Activated CD4-positive, alpha-beta T cell treated with anti-CD3 and anti-CD28 coated beads for 1 hour (primary cell): Measurements from ENCODE around the gene CCM2.

Source experiments
- DNase-seq: peaks from one replicate; pipeline ENCODE4 v3.0.0-alpha.2; 2020

CCM2 gene

DNA sequence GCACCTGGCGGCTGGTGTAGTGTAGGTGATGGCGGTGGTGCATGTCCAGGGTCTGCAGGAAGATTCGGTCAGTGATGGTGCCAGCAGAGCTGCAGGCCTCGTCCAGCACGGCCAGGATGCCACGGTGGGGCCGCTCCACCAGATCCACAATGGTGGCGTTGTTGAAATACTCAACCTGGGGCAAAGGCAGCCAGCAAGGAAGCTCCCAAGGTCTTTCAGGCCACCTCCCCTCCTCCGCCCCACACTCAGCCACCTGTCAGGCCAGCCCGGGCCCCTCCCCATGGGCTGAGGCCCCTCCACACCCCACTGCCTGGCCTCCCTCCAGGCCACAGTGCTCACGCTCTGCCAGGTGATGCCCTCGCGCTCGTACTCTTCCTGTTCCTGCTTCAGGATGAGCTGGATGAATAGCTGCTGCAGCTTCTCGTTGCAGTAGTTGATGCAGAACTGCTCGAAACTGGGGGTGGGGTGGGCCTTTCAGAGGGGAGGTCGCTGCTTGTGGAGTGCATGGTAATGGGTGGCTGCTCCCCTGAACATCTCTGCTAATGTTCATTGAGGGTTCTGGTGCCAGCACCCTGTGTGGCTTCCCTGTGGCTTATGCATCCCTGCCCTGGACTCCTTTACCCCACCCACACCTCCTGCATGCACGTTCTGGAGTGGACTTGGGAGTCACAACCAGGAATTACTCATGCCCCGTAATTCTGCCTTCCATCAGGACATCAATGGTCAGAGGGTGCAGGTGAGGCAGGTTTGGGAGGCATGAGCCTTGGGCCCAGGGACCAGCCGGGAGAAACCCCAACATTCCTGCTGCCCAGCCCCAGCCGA, 30.1 kb upstream of the CCM2 start:
- DNase-seq, result no peak

DNA sequence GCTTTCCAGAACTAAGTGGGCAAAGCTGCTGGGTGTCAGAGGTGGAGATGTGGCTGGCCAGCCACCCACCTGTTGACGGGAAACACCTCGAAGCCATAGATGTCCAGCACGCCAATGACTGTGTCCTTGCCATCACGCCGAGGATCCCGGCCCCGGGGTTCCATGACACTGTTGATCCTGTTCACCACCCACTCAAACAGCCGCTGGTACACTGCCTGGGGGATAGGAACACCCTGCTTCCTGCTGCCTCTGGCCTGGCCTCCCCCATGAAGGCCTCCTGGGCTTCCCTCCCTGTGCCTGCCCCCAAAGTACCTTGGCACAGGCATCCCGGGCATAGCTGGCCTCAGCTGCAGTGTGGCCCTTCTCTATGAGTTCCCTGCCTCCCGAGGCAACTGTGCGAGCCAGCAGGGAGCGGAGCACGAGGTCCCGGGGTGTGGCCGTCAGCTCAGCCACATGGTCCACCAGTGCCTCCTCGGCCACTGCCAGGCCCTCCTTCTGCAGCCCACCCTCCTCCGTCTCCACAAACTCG, 29.4 kb upstream of the CCM2 start:
- DNase-seq, result no peak

DNA sequence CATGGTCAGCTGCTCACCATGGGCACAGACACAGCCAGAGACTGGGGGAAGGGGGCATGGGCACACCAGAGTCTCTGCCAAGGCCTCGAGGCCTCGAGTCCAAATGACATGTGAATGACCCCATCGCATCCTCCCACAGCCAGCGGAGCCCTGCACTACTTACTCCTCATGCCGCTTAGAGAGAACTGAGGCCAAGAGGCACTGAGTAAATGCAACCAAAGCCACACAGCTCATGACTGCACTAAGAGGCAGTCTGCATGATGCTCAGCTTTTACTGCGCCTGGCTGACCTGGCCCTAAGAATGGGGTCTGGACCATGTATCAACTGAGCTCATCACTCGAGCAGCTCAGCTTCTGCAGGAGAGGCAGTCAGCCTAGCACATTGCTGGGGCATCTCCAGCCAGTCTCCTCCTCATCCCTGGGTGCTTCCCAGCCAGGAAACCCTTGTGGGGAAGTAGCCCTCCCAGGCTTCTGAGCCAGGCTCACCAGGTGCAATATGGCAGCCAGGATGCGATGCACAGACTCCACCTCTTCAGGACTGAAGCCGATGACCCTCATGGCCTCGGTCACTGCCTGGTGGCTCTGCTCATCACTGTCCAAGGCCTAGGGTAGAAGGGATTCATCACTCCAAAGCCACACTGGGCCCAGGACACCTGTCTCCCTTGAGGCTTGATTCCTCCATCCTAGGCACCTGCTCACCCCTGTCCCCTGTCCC, 28.7 kb upstream of the CCM2 start:
- no peak for DNase-seq

DNA sequence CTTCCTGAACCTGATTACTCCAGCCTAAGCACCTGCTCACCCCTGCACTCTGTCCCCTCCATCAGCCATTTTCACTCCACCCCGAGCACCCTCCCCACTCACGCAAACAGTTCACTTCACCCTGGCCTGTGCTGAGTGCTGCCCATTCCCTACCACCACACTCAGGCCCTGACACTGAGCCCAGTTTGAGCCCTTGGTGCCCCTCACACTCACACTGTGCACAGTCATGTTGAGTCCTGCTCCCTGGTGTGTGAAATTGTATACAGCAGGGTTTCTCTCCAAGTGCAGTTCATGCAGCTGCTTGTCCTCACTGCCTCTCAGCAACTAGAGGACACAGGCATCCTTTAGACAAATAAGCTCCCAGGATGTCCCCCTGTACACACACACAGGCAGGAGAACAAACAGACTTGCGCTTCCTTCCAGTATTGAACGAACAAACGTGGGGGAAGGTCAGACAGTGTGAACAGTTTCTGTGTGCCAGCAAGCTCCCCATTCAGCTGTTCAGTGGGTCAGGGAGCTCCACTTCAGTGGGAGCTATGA, 28.0 kb upstream of the CCM2 start:
- no peak for DNase-seq

DNA sequence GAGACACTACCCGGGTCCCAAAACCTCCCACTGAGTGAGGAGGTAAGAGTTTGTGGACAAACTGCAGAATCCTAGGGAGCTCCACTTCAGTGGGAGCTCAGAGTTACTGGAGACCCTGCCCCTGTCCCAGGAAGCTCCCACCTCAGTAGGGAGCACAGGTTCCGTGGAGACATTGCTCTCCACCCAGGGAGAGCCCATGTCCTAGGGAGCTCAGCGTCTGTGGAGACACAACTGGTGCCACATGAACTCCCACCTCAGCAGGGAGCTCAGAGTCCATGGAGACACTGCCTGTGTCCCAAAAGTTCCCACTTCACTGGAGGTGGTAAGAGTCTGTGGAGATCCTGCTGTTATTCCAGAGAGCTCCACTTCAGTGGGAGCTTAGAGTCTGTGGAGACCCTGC, 27.4 kb upstream of the CCM2 start:
- DNase-seq, result no peak

DNA sequence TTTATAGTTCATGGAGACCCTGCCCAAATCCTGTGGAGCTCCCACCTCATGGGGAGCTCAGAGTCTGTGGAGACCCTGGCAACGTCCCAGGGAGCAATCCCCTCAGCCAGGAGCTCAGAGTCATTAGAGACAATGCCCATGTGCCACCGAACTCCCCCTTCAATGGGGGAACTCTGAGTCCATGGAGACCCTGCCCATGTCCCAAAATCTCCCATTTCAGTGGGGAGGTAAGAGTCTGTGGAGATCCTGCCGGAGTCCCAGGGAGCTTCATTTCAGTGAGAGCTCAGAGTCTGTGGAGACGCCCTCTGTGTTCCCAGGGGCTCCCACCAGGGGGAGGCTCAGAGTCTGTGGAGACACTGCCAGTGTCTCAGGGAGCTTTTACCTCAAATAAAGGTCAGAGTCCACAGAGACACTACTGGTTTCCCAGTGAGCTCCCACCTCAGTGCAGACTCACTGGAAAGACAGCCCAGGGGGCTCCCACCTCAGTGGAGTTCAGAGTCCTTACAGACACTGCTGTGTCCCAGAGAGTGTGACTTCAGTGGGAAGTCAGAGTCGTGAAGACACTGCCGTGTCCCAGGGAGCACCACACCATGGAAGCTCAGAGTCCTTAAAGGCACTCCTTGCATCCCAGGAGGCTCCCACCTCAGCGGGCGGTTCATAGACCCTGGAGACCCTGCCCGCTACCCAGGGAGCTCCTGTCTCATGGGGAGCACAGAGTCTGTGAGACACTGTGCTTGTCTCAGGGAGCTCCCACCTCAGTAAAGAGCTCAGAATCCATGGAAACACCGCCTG, 26.2 kb upstream of the CCM2 start:
- peak; percentile 44 for DNase-seq

DNA sequence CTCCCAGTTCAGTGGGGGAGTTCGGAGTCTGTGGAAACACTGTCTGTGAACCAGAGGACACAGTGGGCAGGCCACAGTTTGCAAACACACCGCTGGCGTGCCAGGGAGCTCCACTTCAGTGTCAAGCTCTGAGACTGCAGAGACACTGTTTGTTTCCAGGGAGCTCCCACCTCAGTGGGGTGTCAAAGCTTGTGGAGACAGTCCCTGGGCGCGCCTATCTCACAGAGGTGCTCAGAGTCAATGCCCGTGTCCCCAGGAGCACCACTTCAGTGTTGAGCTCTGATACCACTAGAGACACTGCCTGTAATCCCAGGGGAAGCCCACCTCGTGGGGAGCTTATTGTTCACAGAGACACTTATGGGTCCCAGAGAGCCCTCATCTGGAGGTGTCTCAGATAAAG, 25.5 kb upstream of the CCM2 start:
- no peak for DNase-seq

DNA sequence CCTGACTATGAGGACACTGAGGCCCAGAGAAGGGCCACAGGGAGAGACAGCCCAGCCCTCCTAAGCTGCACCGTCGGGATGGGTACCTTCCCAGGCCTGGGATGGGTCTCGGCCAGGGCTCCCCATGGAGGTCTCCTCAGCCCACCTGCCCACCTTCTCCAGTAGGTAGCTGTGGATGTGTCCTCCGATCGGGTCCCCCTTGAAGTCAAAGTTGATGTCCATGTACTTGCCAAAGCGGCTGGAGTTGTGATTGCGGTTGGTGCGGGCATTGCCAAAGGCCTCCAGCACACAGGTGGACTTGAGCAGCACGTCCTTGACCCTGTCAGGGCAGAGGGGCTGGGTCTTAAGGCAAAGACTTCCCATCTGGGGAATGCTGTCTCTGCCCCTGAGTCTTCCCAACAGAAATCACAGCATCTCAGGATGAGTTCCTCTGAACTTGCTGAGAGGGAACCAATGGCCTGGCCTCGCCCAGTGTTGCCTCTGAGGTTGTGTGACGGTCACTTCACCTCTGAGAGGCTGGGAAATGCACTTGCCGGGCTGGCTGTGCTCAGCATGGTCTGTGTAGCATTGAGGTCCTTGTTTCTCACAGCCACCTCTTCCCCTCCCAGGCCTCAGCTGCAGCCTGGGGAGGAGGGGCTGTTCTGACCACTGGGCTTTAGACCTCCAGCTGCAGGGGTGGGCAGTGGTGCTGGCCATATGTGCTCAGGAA, 24.5 kb upstream of the CCM2 start:
- no peak for DNase-seq

DNA sequence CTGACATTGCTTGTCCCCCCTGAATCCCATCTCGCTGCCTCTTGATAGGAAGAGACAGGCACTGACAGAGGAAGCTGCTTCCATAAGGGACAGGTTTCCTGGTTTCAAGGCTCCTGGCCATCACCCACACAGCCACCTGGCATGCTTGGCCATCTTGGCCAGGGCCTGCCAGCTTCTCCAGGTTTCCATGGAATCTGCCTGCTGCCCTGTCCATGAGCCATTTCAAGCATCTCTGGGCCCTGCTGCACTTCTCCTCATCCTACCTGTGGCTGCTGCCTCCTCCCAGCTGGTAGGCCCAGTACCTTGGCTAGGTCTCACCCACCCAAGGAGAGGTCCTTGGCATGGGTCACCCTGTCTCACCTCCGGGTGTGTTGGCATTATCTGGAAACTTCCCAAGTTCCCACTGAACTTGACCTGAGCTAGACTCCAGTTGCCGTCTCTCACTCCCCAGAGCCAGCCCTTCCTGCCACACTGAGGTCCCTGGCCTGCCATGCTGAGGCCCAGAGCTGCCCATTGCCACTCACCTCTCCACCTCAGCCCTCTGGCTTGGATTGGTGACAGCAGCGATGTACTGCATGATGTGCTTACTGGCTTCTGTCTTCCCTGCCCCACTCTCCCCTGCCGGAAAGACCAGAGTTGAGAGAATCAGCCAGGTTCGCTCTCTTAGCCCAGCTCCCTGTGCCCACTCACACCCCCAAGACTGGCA, 23.8 kb upstream of the CCM2 start:
- no peak for DNase-seq

DNA sequence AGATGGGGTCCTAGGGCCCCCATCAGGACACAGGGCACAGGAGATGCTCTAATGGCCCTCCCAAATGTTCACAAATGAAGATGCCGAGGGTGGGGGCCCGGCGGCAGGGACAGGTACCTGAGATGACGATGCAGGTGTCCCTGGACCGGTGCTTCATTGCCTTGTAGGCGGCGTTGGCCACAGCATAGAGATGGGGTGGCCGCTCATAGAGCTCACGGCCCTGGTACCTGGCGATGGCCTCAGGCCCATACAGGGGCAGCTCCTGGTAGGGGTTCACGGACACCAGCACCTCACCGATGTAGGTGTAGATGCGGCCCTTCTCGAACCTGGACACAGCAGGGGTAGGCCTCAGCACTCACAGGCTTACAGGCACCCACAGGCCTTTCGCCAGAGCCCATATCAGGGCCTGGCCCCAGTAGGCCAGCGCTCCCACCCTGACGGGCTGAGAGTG, 23.2 kb upstream of the CCM2 start:
- DNase-seq, result no peak

DNA sequence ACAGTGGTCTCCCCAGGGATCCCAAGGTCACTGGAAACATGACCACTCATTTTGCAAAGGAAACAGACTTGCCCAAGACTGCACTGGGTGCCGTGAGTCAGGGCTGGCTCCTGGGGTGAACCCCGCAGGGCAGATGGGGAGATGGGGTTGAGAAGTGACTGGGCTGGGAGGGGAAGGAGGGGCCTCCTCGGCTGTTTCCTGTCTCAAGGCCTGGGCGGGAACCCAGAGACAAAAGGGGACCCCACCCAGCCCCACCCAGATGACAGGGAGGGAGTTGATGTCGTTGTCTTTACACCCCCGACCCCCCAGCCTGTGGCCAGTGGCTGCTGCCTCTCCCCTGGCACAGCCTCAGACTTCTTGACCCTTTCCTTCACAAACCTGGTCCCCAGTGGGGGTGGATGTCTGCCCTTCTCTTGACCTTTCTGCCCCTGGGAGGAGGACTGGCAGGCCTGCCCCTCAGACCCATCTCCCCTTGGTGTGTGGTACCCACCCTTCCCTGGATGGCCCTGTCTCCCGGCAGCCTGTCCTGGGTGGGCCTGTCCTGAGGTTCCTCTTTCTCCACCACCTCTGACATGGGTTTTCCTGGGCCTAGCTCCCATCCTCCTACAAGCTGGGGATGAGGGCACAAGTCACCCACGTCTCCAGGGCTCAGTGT, 22.6 kb upstream of the CCM2 start:
- peak; percentile 53 for DNase-seq

- DNase-seq, result no peak
Observed at GRCh38 chr7:44977959-44978335, 22.1 kb upstream of the CCM2 start.

DNA sequence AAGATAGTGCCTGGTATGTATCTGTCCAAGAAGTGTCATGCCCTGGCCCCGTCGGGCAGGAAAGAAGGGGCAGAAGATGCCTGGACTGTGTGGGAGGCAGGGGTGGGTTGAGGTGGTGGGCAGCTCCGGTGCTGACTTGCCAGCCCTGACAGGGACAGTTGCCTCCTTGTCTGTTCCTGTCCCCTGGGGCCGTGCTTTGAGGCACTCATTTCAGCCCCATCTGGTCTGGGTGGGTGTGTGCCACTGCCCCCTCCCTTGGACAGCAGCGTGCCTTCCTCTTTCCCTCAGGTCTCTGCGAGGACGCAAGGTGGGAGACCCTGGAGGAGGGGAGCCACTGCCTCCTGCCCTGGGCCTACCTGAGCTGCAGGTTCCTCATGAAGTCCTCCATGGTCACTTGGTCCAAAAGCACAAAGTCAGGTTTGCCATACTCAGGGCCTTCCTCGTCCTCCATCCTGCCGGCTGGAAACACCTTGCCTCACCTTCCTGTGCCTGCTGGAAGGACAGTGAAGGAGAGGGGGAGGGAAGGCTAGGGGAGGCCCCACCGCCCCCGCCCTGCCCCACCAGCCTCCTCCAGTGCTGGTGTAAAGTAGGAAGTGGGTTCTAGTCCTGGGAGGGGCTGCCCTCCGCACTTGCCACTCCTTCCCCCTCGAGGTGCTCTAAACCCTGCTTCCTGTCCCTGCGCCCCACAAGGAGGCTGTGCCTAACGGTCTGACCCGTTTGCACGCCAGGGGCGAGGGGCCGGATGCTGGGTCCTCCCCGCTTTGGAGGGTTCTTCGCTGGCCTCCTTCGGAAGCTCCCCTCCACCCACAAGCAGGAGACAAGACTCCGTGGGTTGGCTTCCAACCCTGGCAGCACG, 21.3 kb upstream of the CCM2 start, which contains the start of gene MYO1G:
Gene MYO1G, minus strand, starts transcription at position 505 of the 856 bp plus-strand sequence. Its CDS starts 54 bp downstream, at position 451.
- DNase-seq, result peak; percentile 65

DNA sequence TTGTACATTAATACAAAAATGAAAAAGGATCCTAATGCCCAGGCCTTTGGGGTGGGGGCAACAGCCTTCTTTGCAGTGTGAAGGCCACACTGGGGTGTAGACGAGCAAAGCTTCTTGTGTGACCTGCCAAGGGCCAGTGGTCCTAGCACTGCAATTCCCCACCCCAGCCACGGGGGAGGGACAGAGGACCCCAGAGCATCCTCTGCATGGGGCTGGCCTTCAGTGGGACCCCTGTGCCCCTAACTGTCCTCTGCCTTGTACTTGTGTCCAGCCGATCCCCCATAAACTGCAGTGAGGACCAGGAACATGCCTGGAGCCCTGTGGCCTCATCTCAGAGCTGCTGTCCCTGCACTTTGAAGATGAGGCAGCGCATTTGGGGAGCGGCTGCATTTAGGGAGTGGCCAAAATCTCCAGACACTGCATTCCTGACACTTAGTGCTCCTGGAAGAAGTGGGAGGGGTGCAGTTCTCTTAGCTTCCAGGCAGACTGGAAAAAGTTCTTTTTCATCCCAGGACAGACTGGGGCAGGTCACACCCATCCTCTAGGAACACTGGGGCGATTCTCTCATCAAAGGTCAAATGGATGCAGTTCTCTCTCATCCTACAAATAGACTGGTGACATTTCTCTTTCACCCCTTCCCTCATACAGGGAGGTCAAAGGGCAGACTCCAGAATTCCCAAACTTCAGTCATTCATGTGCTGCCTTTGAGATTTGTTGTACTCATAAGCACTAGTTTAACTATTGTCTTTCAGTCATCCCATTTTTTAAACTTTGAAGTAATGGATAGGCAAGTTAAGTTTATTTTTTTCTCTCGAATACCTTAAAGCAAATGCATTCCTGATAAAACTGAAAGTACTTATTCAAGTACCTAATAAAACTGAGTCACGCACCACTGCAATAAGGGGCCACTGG, 20.3 kb upstream of the CCM2 start:
- no peak for DNase-seq

- no peak for DNase-seq
Observed at GRCh38 chr7:44980393-44981034, 19.5 kb upstream of the CCM2 start.

DNA sequence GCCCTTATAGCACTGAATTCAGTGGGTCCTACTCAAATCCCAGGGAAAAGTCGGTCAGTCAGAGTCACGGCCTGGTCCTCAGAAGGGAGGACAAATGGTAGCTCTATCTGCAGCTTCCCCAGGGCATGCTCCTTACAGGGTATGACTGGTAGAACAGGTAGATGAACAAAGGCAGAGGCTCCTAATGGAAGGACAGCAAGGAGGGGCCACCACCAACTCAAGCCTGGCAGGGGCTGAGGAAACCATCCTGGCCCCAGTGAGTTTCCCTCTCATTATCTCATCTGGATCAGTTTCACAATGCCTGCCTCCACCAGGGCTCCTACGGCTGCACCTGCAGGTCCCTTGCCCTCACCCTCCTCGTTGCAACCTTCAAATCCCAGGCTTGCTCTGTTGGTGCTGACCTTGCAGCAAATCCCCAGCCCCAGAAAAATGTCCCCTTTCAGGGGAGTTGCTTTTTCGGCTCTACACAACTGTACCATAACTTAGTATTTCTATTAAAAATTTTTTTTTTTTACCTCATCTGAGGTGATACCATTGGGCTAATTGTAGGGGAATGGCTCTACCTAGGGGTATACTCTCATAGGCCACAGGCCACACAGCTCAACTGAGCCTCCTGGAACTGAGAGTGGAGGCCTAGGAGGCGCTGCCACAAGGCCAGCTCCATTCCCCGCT, 18.8 kb upstream of the CCM2 start:
- no peak for DNase-seq

DNA sequence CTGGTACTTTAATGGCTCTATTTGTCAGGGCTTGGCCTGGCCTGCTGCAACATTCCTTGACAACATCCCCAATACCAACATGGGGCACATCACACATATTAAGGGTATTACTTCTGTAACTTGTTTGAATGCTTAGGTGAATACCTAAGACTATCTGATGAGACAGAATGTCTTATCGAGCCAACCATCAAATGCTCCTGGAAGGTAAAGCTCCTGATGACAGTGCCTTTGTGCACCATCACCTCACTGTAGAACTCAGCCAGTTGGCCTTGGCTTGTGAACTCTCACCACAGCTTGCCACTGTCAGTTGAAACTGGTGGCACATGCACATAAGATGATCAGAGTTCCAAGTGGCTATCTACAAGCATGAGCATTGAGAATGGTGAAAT, 17.5 kb upstream of the CCM2 start:
- no peak for DNase-seq

GRCh38 chr7:44982970-44983369, 17.0 kb upstream of the CCM2 start:
- DNase-seq, result no peak
